HEK293 (cell line): Measurements from ENCODE around the gene DLG3.

Source experiments
- KLF8 ChIP-seq: fragments of 450-650 bp; formaldehyde crosslinking; IDR thresholded peaks from 2 replicates; pipeline ENCODE4 v1.5.1; 2016; ENCODE audit warnings: missing biosample characterization, missing genetic modification characterization
- KLF9 ChIP-seq: fragments of 450-650 bp; formaldehyde crosslinking; IDR thresholded peaks from 2 replicates; pipeline ENCODE4 v1.5.1; 2016; ENCODE audit warnings: missing biosample characterization, missing genetic modification characterization, low read depth
- ZBTB20 ChIP-seq: fragments of 450-650 bp; formaldehyde crosslinking; IDR thresholded peaks from 2 replicates; pipeline ENCODE4 v1.5.1; 2016; ENCODE audit warnings: missing biosample characterization, missing genetic modification characterization
- ZFP69B ChIP-seq: fragments of 450-650 bp; formaldehyde crosslinking; IDR thresholded peaks from 2 replicates; pipeline ENCODE4 v1.5.1; 2016; ENCODE audit warnings: missing biosample characterization, missing genetic modification characterization
- ZNF174 ChIP-seq: fragments of 450-650 bp; formaldehyde crosslinking; IDR thresholded peaks from 2 replicates; pipeline ENCODE4 v1.5.0; 2017; ENCODE audit warnings: missing biosample characterization, mild to moderate bottlenecking, missing genetic modification characterization
- ZNF311 ChIP-seq: fragments of 450-650 bp; formaldehyde crosslinking; IDR thresholded peaks from 2 replicates; pipeline ENCODE4 v1.5.1; 2017; ENCODE audit warnings: missing biosample characterization, missing genetic modification characterization, borderline replicate concordance
- ZNF324 ChIP-seq: fragments of 450-650 bp; formaldehyde crosslinking; IDR thresholded peaks from 2 replicates; pipeline ENCODE4 v1.5.1; 2016; ENCODE audit warnings: missing biosample characterization, missing genetic modification characterization
- ZNF473 ChIP-seq: fragments of 450-650 bp; formaldehyde crosslinking; IDR thresholded peaks from 2 replicates; pipeline ENCODE4 v1.5.1; 2017; ENCODE audit warnings: missing biosample characterization, missing genetic modification characterization
- ZNF510 ChIP-seq: fragments of 450-650 bp; formaldehyde crosslinking; IDR thresholded peaks from 2 replicates; pipeline ENCODE4 v1.5.1; 2018; ENCODE audit warnings: mild to moderate bottlenecking, missing genetic modification characterization, missing biosample characterization; ENCODE audit not compliant: insufficient replicate concordance
- ZNF521 ChIP-seq: fragments of 450-650 bp; formaldehyde crosslinking; IDR thresholded peaks from 2 replicates; pipeline ENCODE4 v1.5.1; 2017; ENCODE audit warnings: missing biosample characterization, mild to moderate bottlenecking, missing genetic modification characterization
- ZNF544 ChIP-seq: fragments of 450-650 bp; formaldehyde crosslinking; IDR thresholded peaks from 2 replicates; pipeline ENCODE4 v1.5.0; 2017; ENCODE audit warnings: missing biosample characterization, missing genetic modification characterization
- ZNF558 ChIP-seq: fragments of 450-650 bp; formaldehyde crosslinking; IDR thresholded peaks from 2 replicates; pipeline ENCODE4 v1.5.1; 2016; ENCODE audit warnings: missing biosample characterization, missing genetic modification characterization
- ZNF585B ChIP-seq: fragments of 450-650 bp; formaldehyde crosslinking; IDR thresholded peaks from 2 replicates; pipeline ENCODE4 v1.5.1; 2016; ENCODE audit warnings: missing biosample characterization, missing genetic modification characterization
- ZNF768 ChIP-seq: fragments of 450-650 bp; formaldehyde crosslinking; IDR thresholded peaks from 2 replicates; pipeline ENCODE4 v1.5.1; 2018; ENCODE audit warnings: missing biosample characterization, mild to moderate bottlenecking, missing genetic modification characterization
- TF ChIP-seq, protein P1 (sequence below): fragments of 450-650 bp; formaldehyde crosslinking; optimal IDR thresholded peaks from 2 replicates; pipeline ENCODE3; 2016; ENCODE audit warnings: missing biosample characterization, mild to moderate bottlenecking, missing genetic modification characterization
- TF ChIP-seq, protein P2 (sequence below): fragments of 450-650 bp; formaldehyde crosslinking; IDR thresholded peaks from 2 replicates; pipeline ENCODE4 v1.5.1; 2016; ENCODE audit warnings: missing biosample characterization, missing genetic modification characterization
- TF ChIP-seq, protein P3 (sequence below): fragments of 450-650 bp; formaldehyde crosslinking; conservative IDR thresholded peaks from 2 replicates; pipeline ENCODE4 v1.5.1; 2016; ENCODE audit warnings: low read depth, missing biosample characterization, missing genetic modification characterization
- TF ChIP-seq, protein P4 (sequence below): fragments of 450-650 bp; formaldehyde crosslinking; IDR thresholded peaks from 2 replicates; pipeline ENCODE4 v1.5.1; 2016; ENCODE audit warnings: missing biosample characterization, missing genetic modification characterization
- TF ChIP-seq, protein P5 (sequence below): fragments of 450-650 bp; formaldehyde crosslinking; IDR thresholded peaks from 2 replicates; pipeline ENCODE4 v1.5.1; 2016; ENCODE audit warnings: missing biosample characterization, missing genetic modification characterization

The DLG3 gene

DNA sequence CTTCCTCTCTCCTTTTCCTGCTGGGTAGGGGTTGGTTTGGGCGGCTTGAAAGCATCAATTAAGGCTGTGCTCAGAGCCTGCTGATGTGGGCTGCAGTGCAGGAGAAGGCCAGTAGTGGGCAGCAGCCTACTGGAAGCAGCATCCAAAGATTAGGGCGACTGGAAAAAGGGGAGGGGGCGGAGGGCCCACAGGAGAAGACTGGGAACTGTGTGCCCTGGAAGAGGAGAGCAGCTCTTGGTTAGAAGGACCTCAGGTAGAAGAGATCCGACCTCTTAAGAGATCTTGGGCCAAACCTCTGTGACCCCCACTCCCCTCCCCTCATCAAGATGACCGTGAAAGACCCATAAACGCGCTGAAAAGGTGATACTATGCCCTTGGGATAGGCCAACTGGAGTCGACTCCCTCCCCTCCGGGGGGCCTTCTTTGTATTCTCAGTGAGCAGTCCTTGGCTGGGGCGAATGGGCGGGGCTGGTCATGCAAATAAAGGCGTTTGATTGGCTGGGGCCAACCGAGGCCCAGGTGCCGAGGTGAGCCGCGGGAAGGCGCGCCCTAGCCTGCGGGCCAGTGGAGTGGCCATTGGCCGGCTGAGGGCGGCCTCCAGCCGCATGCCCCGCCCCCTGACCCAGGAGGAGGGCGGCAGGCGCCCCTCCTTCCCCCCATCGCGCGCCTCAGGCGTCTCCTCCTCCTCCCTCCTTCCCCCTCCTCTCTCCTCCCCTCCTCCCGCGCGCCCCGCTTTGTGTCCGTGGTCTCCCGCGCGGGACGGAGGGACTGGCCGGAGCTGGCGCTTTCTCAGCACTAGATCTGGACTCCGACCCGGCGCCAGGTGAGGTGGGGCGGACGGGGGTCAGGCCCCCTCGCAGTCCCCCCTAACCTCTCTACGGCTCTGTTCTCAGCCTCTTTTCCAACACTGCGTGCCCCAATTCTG lies 10.1 kb downstream of the DLG3 start (continued):
- TF ChIP-seq ZNF521 (tag by site-specific recombination) (no peak), ZNF558 (tag by site-specific recombination) (no peak), KLF9 (tag by site-specific recombination) (peak; percentile 57), ZBTB20 (tag by site-specific recombination) (0 out of 2 replicates have a peak, but pooled peaks have one; percentile 34), ZNF544 (tag by site-specific recombination) (no peak), ZNF510 (tag by site-specific recombination) (no peak), ZNF311 (tag by site-specific recombination) (no peak), ZNF174 (tag by site-specific recombination) (no peak), KLF8 (peak; percentile 61; the same call in 1 of the 2 replicates), ZNF585B (tag by site-specific recombination) (no peak), ZNF473 (no peak), ZNF768 (tag by site-specific recombination) (no peak), ZFP69B (tag by site-specific recombination) (peak; percentile 98), ZNF324 (tag by site-specific recombination) (no peak)
- TF ChIP-seq, protein P1, sequence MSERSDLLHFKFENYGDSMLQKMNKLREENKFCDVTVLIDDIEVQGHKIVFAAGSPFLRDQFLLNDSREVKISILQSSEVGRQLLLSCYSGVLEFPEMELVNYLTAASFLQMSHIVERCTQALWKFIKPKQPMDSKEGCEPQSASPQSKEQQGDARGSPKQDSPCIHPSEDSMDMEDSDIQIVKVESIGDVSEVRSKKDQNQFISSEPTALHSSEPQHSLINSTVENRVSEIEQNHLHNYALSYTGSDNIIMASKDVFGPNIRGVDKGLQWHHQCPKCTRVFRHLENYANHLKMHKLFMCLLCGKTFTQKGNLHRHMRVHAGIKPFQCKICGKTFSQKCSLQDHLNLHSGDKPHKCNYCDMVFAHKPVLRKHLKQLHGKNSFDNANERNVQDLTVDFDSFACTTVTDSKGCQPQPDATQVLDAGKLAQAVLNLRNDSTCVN (tag by site-specific recombination): peak; percentile 69
- TF ChIP-seq, protein P2, sequence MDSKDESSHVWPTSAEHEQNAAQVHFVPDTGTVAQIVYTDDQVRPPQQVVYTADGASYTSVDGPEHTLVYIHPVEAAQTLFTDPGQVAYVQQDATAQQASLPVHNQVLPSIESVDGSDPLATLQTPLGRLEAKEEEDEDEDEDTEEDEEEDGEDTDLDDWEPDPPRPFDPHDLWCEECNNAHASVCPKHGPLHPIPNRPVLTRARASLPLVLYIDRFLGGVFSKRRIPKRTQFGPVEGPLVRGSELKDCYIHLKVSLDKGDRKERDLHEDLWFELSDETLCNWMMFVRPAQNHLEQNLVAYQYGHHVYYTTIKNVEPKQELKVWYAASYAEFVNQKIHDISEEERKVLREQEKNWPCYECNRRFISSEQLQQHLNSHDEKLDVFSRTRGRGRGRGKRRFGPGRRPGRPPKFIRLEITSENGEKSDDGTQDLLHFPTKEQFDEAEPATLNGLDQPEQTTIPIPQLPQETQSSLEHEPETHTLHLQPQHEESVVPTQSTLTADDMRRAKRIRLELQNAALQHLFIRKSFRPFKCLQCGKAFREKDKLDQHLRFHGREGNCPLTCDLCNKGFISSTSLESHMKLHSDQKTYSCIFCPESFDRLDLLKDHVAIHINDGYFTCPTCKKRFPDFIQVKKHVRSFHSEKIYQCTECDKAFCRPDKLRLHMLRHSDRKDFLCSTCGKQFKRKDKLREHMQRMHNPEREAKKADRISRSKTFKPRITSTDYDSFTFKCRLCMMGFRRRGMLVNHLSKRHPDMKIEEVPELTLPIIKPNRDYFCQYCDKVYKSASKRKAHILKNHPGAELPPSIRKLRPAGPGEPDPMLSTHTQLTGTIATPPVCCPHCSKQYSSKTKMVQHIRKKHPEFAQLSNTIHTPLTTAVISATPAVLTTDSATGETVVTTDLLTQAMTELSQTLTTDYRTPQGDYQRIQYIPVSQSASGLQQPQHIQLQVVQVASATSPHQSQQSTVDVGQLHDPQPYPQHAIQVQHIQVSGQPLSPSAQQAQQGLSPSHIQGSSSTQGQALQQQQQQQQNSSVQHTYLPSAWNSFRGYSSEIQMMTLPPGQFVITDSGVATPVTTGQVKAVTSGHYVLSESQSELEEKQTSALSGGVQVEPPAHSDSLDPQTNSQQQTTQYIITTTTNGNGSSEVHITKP (tag by site-specific recombination): peak; percentile 92
- TF ChIP-seq, protein P3, sequence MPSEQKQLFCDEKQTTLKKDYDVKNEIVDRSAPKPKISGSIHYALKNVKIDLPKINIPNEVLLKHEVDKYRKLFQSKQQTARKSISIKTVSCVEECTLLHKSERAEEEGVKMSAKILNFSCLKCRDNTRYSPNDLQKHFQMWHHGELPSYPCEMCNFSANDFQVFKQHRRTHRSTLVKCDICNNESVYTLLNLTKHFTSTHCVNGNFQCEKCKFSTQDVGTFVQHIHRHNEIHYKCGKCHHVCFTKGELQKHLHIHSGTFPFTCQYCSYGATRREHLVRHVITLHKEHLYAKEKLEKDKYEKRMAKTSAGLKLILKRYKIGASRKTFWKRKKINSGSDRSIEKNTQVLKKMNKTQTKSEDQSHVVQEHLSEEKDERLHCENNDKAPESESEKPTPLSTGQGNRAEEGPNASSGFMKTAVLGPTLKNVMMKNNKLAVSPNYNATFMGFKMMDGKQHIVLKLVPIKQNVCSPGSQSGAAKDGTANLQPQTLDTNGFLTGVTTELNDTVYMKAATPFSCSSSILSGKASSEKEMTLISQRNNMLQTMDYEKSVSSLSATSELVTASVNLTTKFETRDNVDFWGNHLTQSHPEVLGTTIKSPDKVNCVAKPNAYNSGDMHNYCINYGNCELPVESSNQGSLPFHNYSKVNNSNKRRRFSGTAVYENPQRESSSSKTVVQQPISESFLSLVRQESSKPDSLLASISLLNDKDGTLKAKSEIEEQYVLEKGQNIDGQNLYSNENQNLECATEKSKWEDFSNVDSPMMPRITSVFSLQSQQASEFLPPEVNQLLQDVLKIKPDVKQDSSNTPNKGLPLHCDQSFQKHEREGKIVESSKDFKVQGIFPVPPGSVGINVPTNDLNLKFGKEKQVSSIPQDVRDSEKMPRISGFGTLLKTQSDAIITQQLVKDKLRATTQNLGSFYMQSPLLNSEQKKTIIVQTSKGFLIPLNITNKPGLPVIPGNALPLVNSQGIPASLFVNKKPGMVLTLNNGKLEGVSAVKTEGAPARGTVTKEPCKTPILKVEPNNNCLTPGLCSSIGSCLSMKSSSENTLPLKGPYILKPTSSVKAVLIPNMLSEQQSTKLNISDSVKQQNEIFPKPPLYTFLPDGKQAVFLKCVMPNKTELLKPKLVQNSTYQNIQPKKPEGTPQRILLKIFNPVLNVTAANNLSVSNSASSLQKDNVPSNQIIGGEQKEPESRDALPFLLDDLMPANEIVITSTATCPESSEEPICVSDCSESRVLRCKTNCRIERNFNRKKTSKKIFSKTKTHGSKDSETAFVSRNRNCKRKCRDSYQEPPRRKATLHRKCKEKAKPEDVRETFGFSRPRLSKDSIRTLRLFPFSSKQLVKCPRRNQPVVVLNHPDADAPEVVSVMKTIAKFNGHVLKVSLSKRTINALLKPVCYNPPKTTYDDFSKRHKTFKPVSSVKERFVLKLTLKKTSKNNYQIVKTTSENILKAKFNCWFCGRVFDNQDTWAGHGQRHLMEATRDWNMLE (tag by site-specific recombination): no peak
- TF ChIP-seq, protein P4, sequence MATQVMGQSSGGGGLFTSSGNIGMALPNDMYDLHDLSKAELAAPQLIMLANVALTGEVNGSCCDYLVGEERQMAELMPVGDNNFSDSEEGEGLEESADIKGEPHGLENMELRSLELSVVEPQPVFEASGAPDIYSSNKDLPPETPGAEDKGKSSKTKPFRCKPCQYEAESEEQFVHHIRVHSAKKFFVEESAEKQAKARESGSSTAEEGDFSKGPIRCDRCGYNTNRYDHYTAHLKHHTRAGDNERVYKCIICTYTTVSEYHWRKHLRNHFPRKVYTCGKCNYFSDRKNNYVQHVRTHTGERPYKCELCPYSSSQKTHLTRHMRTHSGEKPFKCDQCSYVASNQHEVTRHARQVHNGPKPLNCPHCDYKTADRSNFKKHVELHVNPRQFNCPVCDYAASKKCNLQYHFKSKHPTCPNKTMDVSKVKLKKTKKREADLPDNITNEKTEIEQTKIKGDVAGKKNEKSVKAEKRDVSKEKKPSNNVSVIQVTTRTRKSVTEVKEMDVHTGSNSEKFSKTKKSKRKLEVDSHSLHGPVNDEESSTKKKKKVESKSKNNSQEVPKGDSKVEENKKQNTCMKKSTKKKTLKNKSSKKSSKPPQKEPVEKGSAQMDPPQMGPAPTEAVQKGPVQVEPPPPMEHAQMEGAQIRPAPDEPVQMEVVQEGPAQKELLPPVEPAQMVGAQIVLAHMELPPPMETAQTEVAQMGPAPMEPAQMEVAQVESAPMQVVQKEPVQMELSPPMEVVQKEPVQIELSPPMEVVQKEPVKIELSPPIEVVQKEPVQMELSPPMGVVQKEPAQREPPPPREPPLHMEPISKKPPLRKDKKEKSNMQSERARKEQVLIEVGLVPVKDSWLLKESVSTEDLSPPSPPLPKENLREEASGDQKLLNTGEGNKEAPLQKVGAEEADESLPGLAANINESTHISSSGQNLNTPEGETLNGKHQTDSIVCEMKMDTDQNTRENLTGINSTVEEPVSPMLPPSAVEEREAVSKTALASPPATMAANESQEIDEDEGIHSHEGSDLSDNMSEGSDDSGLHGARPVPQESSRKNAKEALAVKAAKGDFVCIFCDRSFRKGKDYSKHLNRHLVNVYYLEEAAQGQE (tag by site-specific recombination): no peak
- TF ChIP-seq, protein P5, sequence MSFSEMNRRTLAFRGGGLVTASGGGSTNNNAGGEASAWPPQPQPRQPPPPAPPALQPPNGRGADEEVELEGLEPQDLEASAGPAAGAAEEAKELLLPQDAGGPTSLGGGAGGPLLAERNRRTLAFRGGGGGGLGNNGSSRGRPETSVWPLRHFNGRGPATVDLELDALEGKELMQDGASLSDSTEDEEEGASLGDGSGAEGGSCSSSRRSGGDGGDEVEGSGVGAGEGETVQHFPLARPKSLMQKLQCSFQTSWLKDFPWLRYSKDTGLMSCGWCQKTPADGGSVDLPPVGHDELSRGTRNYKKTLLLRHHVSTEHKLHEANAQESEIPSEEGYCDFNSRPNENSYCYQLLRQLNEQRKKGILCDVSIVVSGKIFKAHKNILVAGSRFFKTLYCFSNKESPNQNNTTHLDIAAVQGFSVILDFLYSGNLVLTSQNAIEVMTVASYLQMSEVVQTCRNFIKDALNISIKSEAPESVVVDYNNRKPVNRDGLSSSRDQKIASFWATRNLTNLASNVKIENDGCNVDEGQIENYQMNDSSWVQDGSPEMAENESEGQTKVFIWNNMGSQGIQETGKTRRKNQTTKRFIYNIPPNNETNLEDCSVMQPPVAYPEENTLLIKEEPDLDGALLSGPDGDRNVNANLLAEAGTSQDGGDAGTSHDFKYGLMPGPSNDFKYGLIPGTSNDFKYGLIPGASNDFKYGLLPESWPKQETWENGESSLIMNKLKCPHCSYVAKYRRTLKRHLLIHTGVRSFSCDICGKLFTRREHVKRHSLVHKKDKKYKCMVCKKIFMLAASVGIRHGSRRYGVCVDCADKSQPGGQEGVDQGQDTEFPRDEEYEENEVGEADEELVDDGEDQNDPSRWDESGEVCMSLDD (tag by site-specific recombination): peak; percentile 93
